Spleen (tissue), 11 donors: ENCODE data around the gene PLA2G2F. TPM values are rescaled to one million over a fixed set of nuclear protein-coding genes. Genes with fewer than 3 reads are reported as not detected.

Experiments used
- DNase-seq: peaks from one replicate; pipeline ENCODE4 v3.0.0-alpha.2; 2020
- H3K27ac ChIP-seq, 8 donors: fragments of 200-600 bp; sonication (generic) in 7 of 8; 1 replicate in 4 of 8; 2 replicates in 4 of 8; pipeline versions ENCODE4 v1.5.0 to v1.8.0; 2016 to 2021; ENCODE audit warnings: inconsistent platforms in 4 of 8, mild to moderate bottlenecking in 4 of 8, moderate library complexity in 1 of 8
- H3K27me3 ChIP-seq, 7 donors: fragments of 200-600 bp; sonication (generic) in 6 of 7; replicated peaks in 1 of 7; 1 replicate in 4 of 7; 2 replicates in 3 of 7; pipeline versions ENCODE4 v1.5.0 to v1.8.0; 2016 to 2021; ENCODE audit warnings: inconsistent platforms in 3 of 7, mild to moderate bottlenecking in 1 of 7
- H3K36me3 ChIP-seq, 6 donors: fragments of 200-600 bp; sonication (generic) in 5 of 6; 1 replicate in 4 of 6; 2 replicates in 2 of 6; pipeline versions ENCODE4 v1.5.0 to v1.8.0; 2016 to 2021; ENCODE audit warnings: inconsistent platforms in 2 of 6
- H3K4me1 ChIP-seq, 6 donors: fragments of 200-600 bp; sonication (generic) in 5 of 6; 1 replicate in 3 of 6; 2 replicates in 3 of 6; pipeline versions ENCODE4 v1.5.0 to v1.8.0; 2016 to 2021; ENCODE audit warnings: inconsistent platforms in 3 of 6
- H3K4me3 ChIP-seq, 8 donors: fragments of 200-600 bp; sonication (generic) in 7 of 8; 1 replicate in 4 of 8; 2 replicates in 4 of 8; pipeline versions ENCODE4 v1.5.0 to v1.8.0; 2016 to 2021; ENCODE audit warnings: inconsistent platforms in 4 of 8, mild to moderate bottlenecking in 4 of 8, moderate library complexity in 2 of 8
- H3K9me3 ChIP-seq, 8 donors: fragments of 200-600 bp; sonication (generic) in 7 of 8; 1 replicate in 4 of 8; 2 replicates in 4 of 8; pipeline versions ENCODE4 v1.5.0 to v1.8.0; 2016 to 2021; ENCODE audit warnings: inconsistent platforms in 4 of 8
- CTCF ChIP-seq, 11 experiments: fragments of 200-600 bp in 7 of 11; fragments of 450-650 bp in 4 of 11; sonication (generic) in 4 of 11; IDR thresholded peaks in 8 of 11; conservative IDR thresholded peaks in 3 of 11; 1 replicate in 7 of 11; 2 replicates in 4 of 11; pipeline versions ENCODE4 v1.4.0 to v1.8.0; 2016 to 2021; ENCODE audit warnings: antibody characterized with exemption in 11 of 11, inconsistent platforms in 4 of 11, mild to moderate bottlenecking in 1 of 11
- POLR2A ChIP-seq, 3 donors: fragments of 450-650 bp; IDR thresholded peaks; one replicate each; pipeline ENCODE4 v1.5.1; 2017; ENCODE audit warnings: antibody characterized with exemption in 3 of 3, mild to moderate bottlenecking in 1 of 3
- POLR2AphosphoS5 ChIP-seq, 3 donors: sonication (generic); formaldehyde crosslinking; IDR thresholded peaks; one replicate each; pipeline ENCODE4 v1.5.1; 2017; ENCODE audit warnings: antibody characterized with exemption in 3 of 3
- WGBS, 5 donors: extraction: QIAGEN DNeasy Blood & Tissue Kit in 3 of 5; methylation state at CpG; one replicate each; pipeline versions ENCODE4 v1.1.5 to v1.1.7; 2013 to 2018; 5-methylcytosine and 5-hydroxymethylcytosine counted together
- intact Hi-C: fragments of 100-400 bp; cut with DNase I; formaldehyde crosslinking; loops from one replicate; pipeline ENCODE4 v1.15.0; 2023; ENCODE audit warnings: low total_unique reads
- polyA plus RNA-seq, 3 donors: library from polyadenylated mRNA; stranded (reverse); fragments of 200-250 nt; gene quantifications; one replicate each; pipeline ENCODE4 v1.2.1, GENCODE V29; 2013
- total RNA-seq, 7 donors: library from RNA; depleted of rRNA in 3 of 7; stranded (reverse); fragments of >200 nt in 3 of 7; fragmentation: NEBNext Ultra II Directional in 4 of 7; extraction: Animal tissue kit (Norgen Biotek cat#: 25700) in 4 of 7; gene quantifications; one replicate each; pipeline versions ENCODE4 v1.1.0 to v1.2.1, GENCODE V29; 2016 to 2021
- donor health status: healthy with polysubstance abuse.
- donor health status: DM: no; HTN: no; CAD: no; lungs with moderate emphysema.
- donor health status: DM: no; HTN: no; CAD: no.
- donor health status: Bipolar disorder and iron deficiency.
- donor health status: healthy.
- donor health status: DM: no; HTN: no; CAD: no.
- donor health status: DM: yes; HTN: yes; CAD: no.

The PLA2G2F gene
- total and polyA plus RNA-seq, 10 donors, result not detected

GRCh38 chr1:20191266-20191825 lies 52.2 kb downstream of the PLA2G2F start:
- 76 to 95% (median 89%) methylated on average over 8 to 12 of the region's 12 CpGs for WGBS, 5 donors
- Histone ChIP-seq H3K36me3 (no peaks in the 10 kb centered on the region), H3K4me3 (no peak overlapping the region), H3K27ac (no peak overlapping the region), H3K27me3 (peaks cover 0 to 56% (median 11%) of the 10 kb centered on the region in 7 donors), H3K9me3 (no peaks in the 10 kb centered on the region), H3K4me1 (peaks cover 3 to 30% (median 12%) of the 10 kb centered on the region in 6 donors)
- DNase-seq, result no peak
- intact Hi-C loops, result loop anchor here (5.0 kb wide), 1 partner anchor 89 kb away; no protein-coding TSS in a partner anchor
- TF ChIP-seq POLR2AphosphoS5 (IDR thresholded peaks at IDR 0.05) (no peak), CTCF (IDR thresholded peaks at IDR 0.05 in 8 of 11, conservative IDR thresholded peaks at IDR 0.05 in 3 of 11) (no peak), POLR2A (IDR thresholded peaks at IDR 0.05) (no peak)

- Histone ChIP-seq H3K36me3 (no peaks in the 10 kb centered on the region), H3K27me3 (peaks cover 0 to 52% (median 4%) of the 10 kb centered on the region in 7 donors), H3K27ac (no peak overlapping the region), H3K4me3 (no peak overlapping the region), H3K9me3 (no peaks in the 10 kb centered on the region), H3K4me1 (peaks cover 3 to 19% (median 6%) of the 10 kb centered on the region in 6 donors)
- 81 to 91% (median 85%) methylated on average over 5 of the region's 5 CpGs for WGBS, 5 donors
- no peak for DNase-seq
- TF ChIP-seq CTCF (IDR thresholded peaks at IDR 0.05 in 8 of 11, conservative IDR thresholded peaks at IDR 0.05 in 3 of 11) (no peak), POLR2A (IDR thresholded peaks at IDR 0.05) (no peak), POLR2AphosphoS5 (IDR thresholded peaks at IDR 0.05) (no peak)
- intact Hi-C loops, result loop anchor here (5.0 kb wide), 1 partner anchor 90 kb away; no protein-coding TSS in a partner anchor
Observed at GRCh38 chr1:20192364-20192763, 53.2 kb downstream of the PLA2G2F start.

GRCh38 chr1:20192871-20193411 lies 53.8 kb downstream of the PLA2G2F start:
- intact Hi-C loops, result loop anchor here (5.0 kb wide), 1 partner anchor 91 kb away; no protein-coding TSS in a partner anchor
- no peaks in the 10 kb centered on the region for H3K9me3 ChIP-seq

More at GRCh38 chr1:20192871-20193411, 53.8 kb downstream of the PLA2G2F start:
- Histone ChIP-seq H3K27ac (no peak overlapping the region), H3K27me3 (peaks cover 0 to 50% (median 4%) of the 10 kb centered on the region in 7 donors), H3K36me3 (no peaks in the 10 kb centered on the region), H3K4me1 (peaks cover 3 to 16% (median 6%) of the 10 kb centered on the region in 6 donors), H3K4me3 (no peak overlapping the region)
- 85 to 100% (median 97%) methylated on average over 1 of the region's 1 CpG for WGBS, 5 donors
- DNase-seq, result no peak
- TF ChIP-seq POLR2AphosphoS5 (IDR thresholded peaks at IDR 0.05), result no peak
- TF ChIP-seq CTCF (IDR thresholded peaks at IDR 0.05 in 8 of 11, conservative IDR thresholded peaks at IDR 0.05 in 3 of 11), result no peak
- TF ChIP-seq POLR2A (IDR thresholded peaks at IDR 0.05), result no peak
